Gastroesophageal sphincter (tissue), 3 donors: Measurements from ENCODE around the gene TMCO5A.
A peak's percentile ranks its signal among the peaks of the same experiment; 100 is the strongest.

Experiments
- POLR2A ChIP-seq, 2 donors: fragments of 450-650 bp; IDR thresholded peaks; one replicate each; pipeline ENCODE4 v1.6.1; 2017; ENCODE audit warnings: antibody characterized with exemption in 2 of 2, mild to moderate bottlenecking in 2 of 2, moderate library complexity in 1 of 2
- POLR2AphosphoS5 ChIP-seq: sonication (generic); formaldehyde crosslinking; IDR thresholded peaks from one replicate; pipeline ENCODE4 v1.6.1; 2017; ENCODE audit warnings: antibody characterized with exemption
- TF ChIP-seq, protein P1 (sequence below), 4 experiments: fragments of 200-600 bp in 2 of 4; fragments of 450-650 bp in 2 of 4; sonication (generic) in 1 of 4; IDR thresholded peaks; one replicate each; pipeline ENCODE4 v1.5.1; 2017 to 2019; ENCODE audit warnings: antibody characterized with exemption in 4 of 4, mild to moderate bottlenecking in 2 of 4, moderate library complexity in 2 of 4

DNA sequence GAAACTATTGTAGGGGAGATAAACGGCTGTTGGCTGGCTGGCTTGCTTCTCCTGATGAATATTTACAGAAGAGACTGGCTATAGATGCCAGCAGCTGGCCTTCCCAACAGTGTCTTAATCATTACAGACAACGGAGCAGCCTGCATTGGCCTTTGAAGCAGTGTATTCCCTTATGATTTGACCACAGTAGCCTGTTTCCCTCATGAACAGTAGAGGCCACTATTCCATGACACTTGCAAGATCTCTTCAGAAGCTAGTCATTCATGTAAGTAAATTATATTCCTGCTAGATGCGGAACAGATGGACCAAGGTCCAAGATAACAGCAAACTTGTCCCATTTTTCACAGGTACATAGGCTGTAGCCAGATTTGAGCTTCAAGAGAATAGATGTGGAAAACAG is 47.3 kb downstream of the TMCO5A start:
- no peak for TF ChIP-seq POLR2A (IDR thresholded peaks at IDR 0.05)
- TF ChIP-seq, protein P1, sequence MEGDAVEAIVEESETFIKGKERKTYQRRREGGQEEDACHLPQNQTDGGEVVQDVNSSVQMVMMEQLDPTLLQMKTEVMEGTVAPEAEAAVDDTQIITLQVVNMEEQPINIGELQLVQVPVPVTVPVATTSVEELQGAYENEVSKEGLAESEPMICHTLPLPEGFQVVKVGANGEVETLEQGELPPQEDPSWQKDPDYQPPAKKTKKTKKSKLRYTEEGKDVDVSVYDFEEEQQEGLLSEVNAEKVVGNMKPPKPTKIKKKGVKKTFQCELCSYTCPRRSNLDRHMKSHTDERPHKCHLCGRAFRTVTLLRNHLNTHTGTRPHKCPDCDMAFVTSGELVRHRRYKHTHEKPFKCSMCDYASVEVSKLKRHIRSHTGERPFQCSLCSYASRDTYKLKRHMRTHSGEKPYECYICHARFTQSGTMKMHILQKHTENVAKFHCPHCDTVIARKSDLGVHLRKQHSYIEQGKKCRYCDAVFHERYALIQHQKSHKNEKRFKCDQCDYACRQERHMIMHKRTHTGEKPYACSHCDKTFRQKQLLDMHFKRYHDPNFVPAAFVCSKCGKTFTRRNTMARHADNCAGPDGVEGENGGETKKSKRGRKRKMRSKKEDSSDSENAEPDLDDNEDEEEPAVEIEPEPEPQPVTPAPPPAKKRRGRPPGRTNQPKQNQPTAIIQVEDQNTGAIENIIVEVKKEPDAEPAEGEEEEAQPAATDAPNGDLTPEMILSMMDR (IDR thresholded peaks at IDR 0.05) = peak in 1 of 4 experiments; percentile 32
- TF ChIP-seq POLR2AphosphoS5 = no peak
